Measurements from ENCODE around the gene PHACTR3.

Gene PHACTR3

DNA sequence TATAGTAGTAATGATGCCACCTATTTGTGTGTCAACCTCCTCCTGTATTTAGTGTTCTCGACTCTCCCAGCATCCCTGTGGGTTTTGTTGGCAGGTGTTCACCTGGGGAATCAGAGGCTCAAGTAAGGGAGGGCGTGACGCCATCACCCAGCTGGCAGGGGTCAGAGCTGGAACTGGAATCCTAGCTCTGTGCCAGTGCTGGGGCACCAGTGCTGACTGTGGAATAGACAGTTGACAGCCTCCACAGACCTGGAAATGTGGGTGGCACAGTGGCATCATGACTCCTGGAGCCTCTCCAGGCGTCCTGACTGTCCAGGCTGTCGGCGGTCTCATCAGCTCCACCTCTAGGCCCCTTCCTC lies 226.3 kb downstream of the PHACTR3 start:
- no peak overlapping the region for H2AFZ ChIP-seq (ENCODE audit: low read length)
- DNase-seq = no peak
- H3K27me3 ChIP-seq (replicated peaks; ENCODE audit: insufficient read depth, low read length) = peaks cover 22% of the 10 kb centered on the region; the same call in 1 of the 2 replicates
- no peak for TF ChIP-seq EZH2 (optimal IDR thresholded peaks at IDR 0.05; ENCODE audit: low read depth, low read length)
- no peak overlapping the region for H3K4me3 ChIP-seq (ENCODE audit: low read length)
- H4K20me1 ChIP-seq (ENCODE audit: insufficient read depth, low read length) = no peaks in the 10 kb centered on the region
- no peak overlapping the region for H3K9ac ChIP-seq (ENCODE audit: low read length)
- no peaks in the 10 kb centered on the region for H3K4me1 ChIP-seq (ENCODE audit: low read length)
- H3K4me2 ChIP-seq (ENCODE audit: low read depth, low read length) = no peak overlapping the region
- no peaks in the 10 kb centered on the region for H3K79me2 ChIP-seq (ENCODE audit: low read length)
- H3K9me2 ChIP-seq (replicated peaks; ENCODE audit: insufficient read depth, low read length) = no peaks in the 10 kb centered on the region
- no peaks in the 10 kb centered on the region for H3K9me3 ChIP-seq (replicated peaks; ENCODE audit: insufficient read depth, low read length)
- no peak overlapping the region for H3K27ac ChIP-seq (ENCODE audit: low read length)
- H3F3A ChIP-seq (ENCODE audit: insufficient read depth, low read length) = no peaks in the 10 kb centered on the region
- H3K36me3 ChIP-seq (replicated peaks; ENCODE audit: insufficient read depth, low read length) = no peaks in the 10 kb centered on the region

DNA sequence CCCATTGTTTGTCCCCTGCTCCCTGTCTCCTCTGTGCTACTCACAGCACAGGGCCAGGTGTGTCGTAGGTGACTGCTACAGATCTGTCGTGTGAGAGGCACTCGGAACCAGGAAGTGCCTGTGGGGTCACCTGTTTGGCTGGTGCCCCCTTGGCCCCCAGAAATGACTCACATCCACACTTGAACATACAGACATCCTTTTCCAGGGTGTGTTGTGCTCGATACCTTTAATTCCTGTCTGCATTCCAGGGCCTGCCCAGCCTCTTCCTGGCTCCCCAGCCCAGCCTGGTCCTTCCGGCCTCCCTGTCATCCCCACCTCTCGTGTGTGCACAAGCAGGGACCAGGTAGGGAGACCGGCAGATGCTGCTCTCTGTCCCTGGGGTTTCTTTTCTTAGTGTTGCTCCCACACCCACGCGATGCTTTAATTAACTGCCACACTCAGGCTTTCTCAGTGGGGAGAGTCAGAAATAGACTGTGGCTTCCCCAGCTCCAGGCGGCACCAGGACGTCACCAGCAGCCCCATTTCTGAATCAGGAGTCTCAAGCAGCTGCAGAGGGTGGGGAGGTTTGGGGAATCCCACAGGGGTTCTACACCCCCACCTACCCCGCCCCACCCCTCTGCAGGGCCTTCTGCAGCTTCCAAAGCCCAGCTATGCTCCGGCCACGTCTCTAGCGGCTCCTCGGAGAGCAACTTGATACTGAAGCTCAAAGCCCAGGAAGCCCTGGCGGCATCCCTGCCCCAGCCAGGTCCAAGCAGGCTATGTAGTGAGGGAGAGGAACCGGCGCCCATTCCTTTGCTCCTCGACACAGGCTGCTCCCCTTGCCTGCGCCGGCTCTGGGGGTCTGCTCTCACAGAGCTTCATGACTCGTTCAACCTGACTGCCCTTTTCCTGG lies 226.9 kb downstream of the PHACTR3 start:
- TF ChIP-seq EZH2 (optimal IDR thresholded peaks at IDR 0.05; ENCODE audit: low read depth, low read length) (no peak), CTCF (IDR thresholded peaks at IDR 0.05; ENCODE audit: low read length) (no peak)
- Histone ChIP-seq H3K4me1 (ENCODE audit: low read length) (no peaks in the 10 kb centered on the region), H3F3A (ENCODE audit: insufficient read depth, low read length) (no peaks in the 10 kb centered on the region), H3K79me2 (ENCODE audit: low read length) (no peaks in the 10 kb centered on the region), H3K27ac (ENCODE audit: low read length) (no peak overlapping the region), H3K4me2 (ENCODE audit: low read depth, low read length) (no peak overlapping the region), H3K9me2 (replicated peaks; ENCODE audit: insufficient read depth, low read length) (no peaks in the 10 kb centered on the region), H3K36me3 (replicated peaks; ENCODE audit: insufficient read depth, low read length) (no peaks in the 10 kb centered on the region), H3K4me3 (ENCODE audit: low read length) (no peak overlapping the region), H3K9ac (ENCODE audit: low read length) (no peak overlapping the region), H3K27me3 (replicated peaks; ENCODE audit: insufficient read depth, low read length) (peaks cover 22% of the 10 kb centered on the region; the same call in 1 of the 2 replicates), H3K9me3 (replicated peaks; ENCODE audit: insufficient read depth, low read length) (no peaks in the 10 kb centered on the region), H4K20me1 (ENCODE audit: insufficient read depth, low read length) (no peaks in the 10 kb centered on the region), H2AFZ (ENCODE audit: low read length) (no peak overlapping the region)
- no peak for DNase-seq

DNA sequence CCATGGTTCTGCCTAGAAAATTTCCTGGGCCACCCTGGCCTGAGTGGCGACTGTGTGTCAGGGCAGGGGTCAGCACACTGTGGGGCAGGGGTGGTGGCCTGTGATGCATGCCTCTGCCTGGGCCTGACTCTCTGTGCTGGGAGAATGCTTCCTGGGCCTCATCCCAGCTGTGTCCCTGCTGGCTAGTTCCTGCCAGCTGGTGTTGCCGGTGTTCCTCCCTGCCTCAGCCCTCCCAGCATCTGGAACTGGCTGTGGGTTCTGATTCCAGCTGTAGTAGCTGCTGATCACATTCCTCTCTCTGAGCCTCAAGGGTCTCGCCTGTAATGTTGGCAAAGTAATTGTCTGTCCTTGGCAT lies 227.6 kb downstream of the PHACTR3 start:
- no peak overlapping the region for H3K27ac ChIP-seq (ENCODE audit: low read length)
- H3K4me2 ChIP-seq (ENCODE audit: low read depth, low read length) = no peak overlapping the region
- H3K27me3 ChIP-seq (replicated peaks; ENCODE audit: insufficient read depth, low read length) = peaks cover 22% of the 10 kb centered on the region; the same call in 1 of the 2 replicates
- H3K9ac ChIP-seq (ENCODE audit: low read length) = no peak overlapping the region
- H3F3A ChIP-seq (ENCODE audit: insufficient read depth, low read length) = no peaks in the 10 kb centered on the region
- no peaks in the 10 kb centered on the region for H3K79me2 ChIP-seq (ENCODE audit: low read length)
- H3K36me3 ChIP-seq (replicated peaks; ENCODE audit: insufficient read depth, low read length) = no peaks in the 10 kb centered on the region
- no peaks in the 10 kb centered on the region for H3K9me3 ChIP-seq (replicated peaks; ENCODE audit: insufficient read depth, low read length)
- no peaks in the 10 kb centered on the region for H3K9me2 ChIP-seq (replicated peaks; ENCODE audit: insufficient read depth, low read length)
- no peak for TF ChIP-seq CTCF (IDR thresholded peaks at IDR 0.05; ENCODE audit: low read length)
- TF ChIP-seq EZH2phosphoT487 (IDR thresholded peaks at IDR 0.05; ENCODE audit: low read length) = no peak
- TF ChIP-seq EZH2 (optimal IDR thresholded peaks at IDR 0.05; ENCODE audit: low read depth, low read length) = no peak
- no peaks in the 10 kb centered on the region for H4K20me1 ChIP-seq (ENCODE audit: insufficient read depth, low read length)
- DNase-seq = no peak
- no peaks in the 10 kb centered on the region for H3K4me1 ChIP-seq (ENCODE audit: low read length)
- H3K4me3 ChIP-seq (ENCODE audit: low read length) = no peak overlapping the region
- no peak overlapping the region for H2AFZ ChIP-seq (ENCODE audit: low read length)

Measured in MM.1S (cell line).